HEK293T (cell line): Measurements from ENCODE around the gene EMP1.
"Not testable (repeated sequence)": the region's sequence is repeated elsewhere in the genome, so short reads cannot be mapped to it uniquely, and the experiment has no call there.

Experiments
- CTCF ChIA-PET: fragments of 350-600 bp; formaldehyde crosslinking; extraction: SDS; loops from one replicate; lab custom pipeline; 2021; ENCODE audit warnings: antibody characterized with exemption, inconsistent platforms; lab: Yijun Ruan, JAX
- POLR2A ChIA-PET: fragments of 350-600 bp; formaldehyde crosslinking; extraction: SDS; loops from one replicate; lab custom pipeline; 2020; ENCODE audit warnings: antibody characterized with exemption, inconsistent platforms; lab: Yijun Ruan, JAX
- DNase-seq: peaks from one replicate; pipeline ENCODE4 v3.0.0; 2012; ENCODE audit warnings: mixed read lengths; ENCODE audit errors: extremely low spot score
- ARNT ChIP-seq: fragments of 450-650 bp; IDR thresholded peaks from 2 replicates; pipeline ENCODE4 v1.6.1; 2017; ENCODE audit warnings: mild to moderate bottlenecking
- BHLHE40 ChIP-seq: fragments of 450-650 bp; IDR thresholded peaks from 2 replicates; pipeline ENCODE4 v1.6.1; 2016; ENCODE audit warnings: mild to moderate bottlenecking, moderate library complexity, borderline replicate concordance
- CTBP1 ChIP-seq: fragments of 450-650 bp; IDR thresholded peaks from 2 replicates; pipeline ENCODE4 v1.6.1; 2016; ENCODE audit warnings: borderline replicate concordance
- ELF4 ChIP-seq: fragments of 450-650 bp; IDR thresholded peaks from 2 replicates; pipeline ENCODE4 v1.6.1; 2017; ENCODE audit warnings: antibody characterized with exemption
- FOXA1 ChIP-seq: fragments of 450-650 bp; IDR thresholded peaks from 2 replicates; pipeline ENCODE4 v1.6.1; 2016; ENCODE audit warnings: mild to moderate bottlenecking
- FOXK2 ChIP-seq: fragments of 450-650 bp; IDR thresholded peaks from 2 replicates; pipeline ENCODE4 v1.6.1; 2016; ENCODE audit warnings: mild to moderate bottlenecking
- FOXM1 ChIP-seq: fragments of 450-650 bp; IDR thresholded peaks from 2 replicates; pipeline ENCODE4 v1.6.1; 2017; ENCODE audit warnings: mild to moderate bottlenecking, borderline replicate concordance
- HDGF ChIP-seq: fragments of 450-650 bp; IDR thresholded peaks from 2 replicates; pipeline ENCODE4 v1.6.1; 2017; ENCODE audit warnings: antibody characterized with exemption, borderline replicate concordance
- L3MBTL2 ChIP-seq: fragments of 450-650 bp; conservative IDR thresholded peaks from 2 replicates; pipeline ENCODE4 v1.6.1; 2016; ENCODE audit warnings: mild to moderate bottlenecking
- LEF1 ChIP-seq: fragments of 450-650 bp; IDR thresholded peaks from 2 replicates; pipeline ENCODE4 v1.6.1; 2017; ENCODE audit warnings: mild to moderate bottlenecking, borderline replicate concordance
- NFRKB ChIP-seq: fragments of 450-650 bp; IDR thresholded peaks from 2 replicates; pipeline ENCODE4 v1.6.1; 2016; ENCODE audit warnings: mild to moderate bottlenecking, moderate library complexity
- SP1 ChIP-seq: fragments of 450-650 bp; IDR thresholded peaks from 2 replicates; pipeline ENCODE4 v1.6.1; 2017
- SUZ12 ChIP-seq: fragments of 450-650 bp; IDR thresholded peaks from 2 replicates; pipeline ENCODE4 v1.6.1; 2016; ENCODE audit warnings: mild to moderate bottlenecking
- TARDBP ChIP-seq: fragments of 450-650 bp; IDR thresholded peaks from 2 replicates; pipeline ENCODE4 v1.6.1; 2016
- ZNF384 ChIP-seq: fragments of 450-650 bp; IDR thresholded peaks from 2 replicates; pipeline ENCODE4 v1.6.1; 2016
- TF ChIP-seq, protein P1 (sequence below): fragments of 450-650 bp; IDR thresholded peaks from 2 replicates; pipeline ENCODE4 v1.6.1; 2016

EMP1 gene

GRCh38 chr12:13255792-13256691 lies 59.5 kb downstream of the EMP1 start:
- CTCF ChIA-PET = interaction anchor here (0.6 to 2.5 kb wide), 30 partner anchors 10 to 726 kb away, joined by 3 to 21 read pairs (median 4); no protein-coding TSS in a partner anchor
- POLR2A ChIA-PET = interaction anchor here (0.6 kb wide), 2 partner anchors 92 to 217 kb away, joined by 3 read pairs; no protein-coding TSS in a partner anchor
- peak; percentile 94 for DNase-seq
- TF ChIP-seq FOXA1 = no peak
- no peak for TF ChIP-seq CTBP1
- no peak for TF ChIP-seq ZNF384
- TF ChIP-seq, protein P1, sequence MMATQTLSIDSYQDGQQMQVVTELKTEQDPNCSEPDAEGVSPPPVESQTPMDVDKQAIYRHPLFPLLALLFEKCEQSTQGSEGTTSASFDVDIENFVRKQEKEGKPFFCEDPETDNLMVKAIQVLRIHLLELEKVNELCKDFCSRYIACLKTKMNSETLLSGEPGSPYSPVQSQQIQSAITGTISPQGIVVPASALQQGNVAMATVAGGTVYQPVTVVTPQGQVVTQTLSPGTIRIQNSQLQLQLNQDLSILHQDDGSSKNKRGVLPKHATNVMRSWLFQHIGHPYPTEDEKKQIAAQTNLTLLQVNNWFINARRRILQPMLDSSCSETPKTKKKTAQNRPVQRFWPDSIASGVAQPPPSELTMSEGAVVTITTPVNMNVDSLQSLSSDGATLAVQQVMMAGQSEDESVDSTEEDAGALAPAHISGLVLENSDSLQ = no peak
- TF ChIP-seq ARNT = no peak
- no peak for TF ChIP-seq FOXM1
- TF ChIP-seq L3MBTL2 = peak; percentile 30; the same call in 1 of the 2 replicates
- TF ChIP-seq LEF1 = no peak
- no peak for TF ChIP-seq HDGF
- 0 out of 2 replicates have a peak, but pooled peaks have one; percentile 24 for TF ChIP-seq ELF4

DNA sequence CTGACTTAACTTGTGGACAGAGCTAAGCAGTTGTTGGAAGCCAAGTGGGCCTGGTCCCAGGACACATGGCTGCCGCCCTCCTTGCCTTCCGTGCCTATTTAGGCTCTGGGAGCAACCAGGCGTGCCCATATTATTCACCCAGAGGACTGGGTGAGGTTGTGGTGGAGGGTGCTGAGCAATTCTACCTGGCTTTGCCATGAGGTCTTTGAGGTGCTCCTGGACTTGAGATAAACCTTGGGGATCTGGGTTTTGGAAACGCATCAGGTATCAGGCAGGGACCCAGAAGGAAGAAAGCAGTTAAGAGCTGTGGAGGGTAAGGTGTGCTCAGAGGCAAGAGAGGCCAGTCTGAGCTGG lies 60.1 kb downstream of the EMP1 start:
- POLR2A ChIA-PET = interaction anchor here (0.6 kb wide), 1 partner anchor 218 kb away, joined by 3 read pairs; no protein-coding TSS in a partner anchor
- CTCF ChIA-PET = interaction anchor here (0.9 to 2.5 kb wide), 9 partner anchors 10 to 725 kb away, joined by 3 to 16 read pairs (median 5); no protein-coding TSS in a partner anchor
- no peak for DNase-seq
- TF ChIP-seq ELF4 (no peak), LEF1 (no peak), BHLHE40 (no peak), FOXK2 (no peak), FOXM1 (no peak), FOXA1 (no peak), NFRKB (no peak), HDGF (no peak), SP1 (no peak), L3MBTL2 (no peak)

DNA sequence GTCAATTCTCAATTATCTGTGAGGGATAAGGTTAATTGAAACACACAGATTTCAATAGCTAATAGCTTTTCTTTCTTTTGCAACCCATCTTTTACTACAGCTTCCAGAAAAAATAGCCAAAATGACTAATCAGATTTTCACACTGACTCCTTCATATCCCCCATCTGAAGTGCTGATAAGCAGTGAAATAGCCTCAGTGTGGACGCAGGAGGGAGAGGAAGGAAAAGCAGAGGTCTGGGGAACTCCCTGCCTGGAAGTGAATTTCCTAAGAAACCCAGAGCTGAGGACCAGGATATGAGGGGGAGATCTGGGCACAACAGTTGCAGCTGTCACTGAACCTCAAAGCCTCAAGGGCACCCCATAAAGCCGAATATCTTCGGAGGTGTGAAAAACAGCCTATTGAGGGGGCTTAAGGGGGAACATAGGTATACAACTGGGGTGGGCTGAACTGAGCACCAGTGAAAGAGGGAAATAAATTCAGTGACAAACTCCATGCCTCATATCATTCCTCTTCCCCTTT lies 60.9 kb downstream of the EMP1 start:
- CTCF ChIA-PET = interaction anchor here (0.7 to 2.0 kb wide), 3 partner anchors 105 to 409 kb away, joined by 3 to 11 read pairs (median 6); no protein-coding TSS in a partner anchor

DNA sequence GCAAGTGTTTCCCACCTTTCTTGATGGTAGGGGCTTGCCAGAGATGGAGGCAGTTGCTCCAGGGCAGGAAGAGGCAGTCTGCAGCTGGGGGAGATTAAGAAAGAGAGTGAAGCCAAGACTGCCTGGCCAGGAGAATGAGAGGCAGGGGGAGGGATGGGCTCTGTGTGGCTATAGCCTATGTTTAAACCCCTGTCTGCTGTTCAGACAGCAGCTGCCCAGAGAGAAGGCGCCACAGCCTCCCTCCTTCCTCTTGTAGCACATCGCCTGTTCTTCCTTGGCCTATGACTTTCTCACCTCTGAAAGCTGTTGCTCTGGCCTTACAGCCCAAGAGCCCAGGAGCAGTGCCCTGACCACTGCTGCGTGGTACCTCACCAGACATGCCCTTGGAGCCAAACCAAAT lies 61.7 kb downstream of the EMP1 start:
- no peak for DNase-seq
- POLR2A ChIA-PET = no interaction called here
- CTCF ChIA-PET = interaction anchor here (0.9 kb wide), 1 partner anchor 277 kb away, joined by 3 read pairs; no protein-coding TSS in a partner anchor
- no peak for TF ChIP-seq TARDBP
- no peak for TF ChIP-seq FOXA1
- TF ChIP-seq SP1 = no peak
- TF ChIP-seq ARNT = no peak
- no peak for TF ChIP-seq FOXK2
- no peak for TF ChIP-seq FOXM1
- TF ChIP-seq ZNF384 = no peak
- no peak for TF ChIP-seq L3MBTL2

More for the DNA sequence above, 60.9 kb downstream of the EMP1 start:
- DNase-seq = no peak
- POLR2A ChIA-PET = no interaction called here
- TF ChIP-seq FOXM1 (no peak), SUZ12 (no peak), ZNF384 (no peak), ARNT (no peak), L3MBTL2 (no peak), FOXA1 (no peak)
- TF ChIP-seq, protein P1 = no peak

- POLR2A ChIA-PET = no interaction called here
- CTCF ChIA-PET = interaction anchor here (0.9 kb wide), 1 partner anchor 276 kb away, joined by 3 read pairs; no protein-coding TSS in a partner anchor
- no peak for DNase-seq
- no peak for TF ChIP-seq CTBP1
- no peak for TF ChIP-seq FOXK2
- TF ChIP-seq HDGF = no peak
- no peak for TF ChIP-seq BHLHE40
- no peak for TF ChIP-seq LEF1
- TF ChIP-seq FOXA1 = no peak
- no peak for TF ChIP-seq FOXM1
- TF ChIP-seq, protein P1 = no peak
- no peak for TF ChIP-seq ZNF384
- no peak for TF ChIP-seq SP1
- no peak for TF ChIP-seq TARDBP
- TF ChIP-seq NFRKB = no peak
- no peak for TF ChIP-seq ARNT
- no peak for TF ChIP-seq ELF4
- TF ChIP-seq L3MBTL2 = no peak
- no peak for TF ChIP-seq SUZ12
Observed at GRCh38 chr12:13258717-13259119, 62.2 kb downstream of the EMP1 start.

- CTCF ChIA-PET, DNase-seq, POLR2A ChIA-PET: not testable (repeated sequence)
Observed at GRCh38 chr12:13259625-13260024, 63.1 kb downstream of the EMP1 start.

DNA sequence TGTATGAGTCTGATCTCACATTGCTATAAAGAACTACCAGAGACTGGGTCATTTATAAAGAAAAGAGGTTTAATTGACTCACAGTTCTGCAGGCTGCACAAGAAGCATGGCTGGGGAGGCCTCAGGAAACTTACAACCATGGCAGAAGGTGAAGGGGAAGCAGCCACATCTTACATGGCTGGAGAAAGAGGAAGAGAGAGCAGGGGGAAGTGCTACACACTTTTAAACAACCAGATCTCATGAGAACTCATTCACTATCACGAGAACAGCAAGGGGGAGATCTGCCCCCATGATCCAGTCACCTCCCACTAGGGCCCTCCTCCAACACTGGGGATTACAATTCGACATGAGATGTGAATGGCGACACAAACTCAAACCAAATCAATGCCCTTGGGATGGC lies 71.3 kb downstream of the EMP1 start:
- POLR2A ChIA-PET, DNase-seq: not testable (repeated sequence)

More for the DNA sequence above, 71.3 kb downstream of the EMP1 start:
- CTCF ChIA-PET = interaction anchor here (1.2 to 3.3 kb wide), 2 partner anchors 10 to 12 kb away, joined by 5 to 16 read pairs; no protein-coding TSS in a partner anchor
